ENCODE results near the gene PALLD.

DNA sequence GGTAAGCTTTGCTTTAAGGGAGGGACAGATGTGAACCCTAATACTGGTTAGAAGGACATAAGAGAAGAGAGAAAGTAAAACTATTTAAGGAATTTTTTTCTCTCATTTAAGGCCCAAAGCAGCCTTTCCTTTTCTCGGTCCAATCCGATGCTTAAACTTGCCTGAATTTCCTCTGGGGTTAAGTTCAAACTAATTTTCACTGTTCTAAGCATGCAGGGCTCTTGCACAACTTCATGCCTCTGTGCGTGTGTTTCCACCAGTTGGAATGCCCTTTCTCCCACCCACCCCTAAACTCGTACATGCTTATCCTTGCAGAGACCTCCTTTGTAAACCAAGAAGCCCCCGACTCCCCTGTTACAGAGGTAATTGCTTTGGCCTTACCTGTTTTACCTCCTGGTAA, 308.5 kb downstream of the PALLD start:
- TF ChIP-seq POLR2AphosphoS5 (IDR thresholded peaks at IDR 0.05; ENCODE audit: low read depth, low read length) (no peak), POLR2A (IDR thresholded peaks at IDR 0.05; ENCODE audit: low read depth, low read length) (no peak), TAF1 (IDR thresholded peaks at IDR 0.05; ENCODE audit: low read depth, low read length) (no peak), POU2F2 (IDR thresholded peaks at IDR 0.05; ENCODE audit: low read depth, low read length) (no peak)

Measured in GM12891 (cell line).